PC-3 (cell line): Measurements from ENCODE around the gene OXCT2. TPM values are rescaled to one million over a fixed set of nuclear protein-coding genes. Genes with fewer than 3 reads are reported as not detected.
"Not testable (repeated sequence)": the region's sequence is repeated elsewhere in the genome, so short reads cannot be mapped to it uniquely, and the experiment has no call there.

ENCODE experiments used
- ATAC-seq: fragments of 200-7000 bp; cut with Tn5 transposase; 2 replicates; pipeline ENCODE4 v1.9.1; 2020; ENCODE audit warnings: mild to moderate bottlenecking, moderate library complexity
- BruUV-seq: library from RNA; stranded (reverse); fragments of 400-500 nt; replicated peaks from 2 replicates; lab custom pipeline; 2021; lab: Mats Ljungman, UMichigan
- CTCF ChIA-PET: fragments of 300-600 bp; sonication (Branson Sonifier 250); formaldehyde crosslinking; loops from one replicate; lab custom pipeline; 2022; ENCODE audit warnings: antibody characterized with exemption; lab: Charles Lee
- POLR2A ChIA-PET: fragments of 300-600 bp; sonication (Branson Sonifier 250); formaldehyde crosslinking; loops from one replicate; lab custom pipeline; 2022; ENCODE audit warnings: antibody characterized with exemption; ENCODE audit not compliant: unreplicated experiment; lab: Charles Lee
- DNase-seq: peaks from one replicate; pipeline ENCODE4 v3.0.0-alpha.2; 2015
- H2AFZ ChIP-seq: fragments of 300-600 bp; sonication (generic); 2 replicates; pipeline ENCODE4 v1.6.0; 2016; ENCODE audit warnings: antibody characterized with exemption, low read length
- H3F3A ChIP-seq: fragments of 300-600 bp; sonication (generic); one replicate; pipeline ENCODE4 v1.6.0; 2017; ENCODE audit warnings: antibody characterized with exemption, low read length, control low read depth, mild to moderate bottlenecking; ENCODE audit not compliant: unreplicated experiment
- H3K27ac ChIP-seq: fragments of 300-600 bp; sonication (generic); 2 replicates; pipeline ENCODE4 v1.5.1; 2016; ENCODE audit warnings: mild to moderate bottlenecking, low read length
- H3K27me3 ChIP-seq: fragments of 300-600 bp; sonication (generic); 2 replicates; pipeline ENCODE4 v1.6.1; 2016; ENCODE audit warnings: low read length, mixed read lengths
- H3K36me3 ChIP-seq: fragments of 300-600 bp; sonication (generic); 2 replicates; pipeline ENCODE4 v1.6.1; 2016; ENCODE audit warnings: low read depth, mixed run types, low read length, mixed read lengths
- H3K4me1 ChIP-seq: fragments of 300-600 bp; sonication (generic); 2 replicates; pipeline ENCODE4 v1.5.1; 2016; ENCODE audit warnings: low read length; ENCODE audit not compliant: insufficient read depth
- H3K4me2 ChIP-seq: fragments of 300-600 bp; sonication (generic); 2 replicates; pipeline ENCODE4 v1.6.0; 2016; ENCODE audit warnings: low read length
- H3K4me3 ChIP-seq: fragments of 300-600 bp; sonication (generic); 2 replicates; pipeline ENCODE4 v1.5.1; 2016; ENCODE audit warnings: mild to moderate bottlenecking, low read length, mixed read lengths
- H3K79me2 ChIP-seq: fragments of 300-600 bp; sonication (generic); 2 replicates; pipeline ENCODE4 v1.6.1; 2017; ENCODE audit warnings: low read length, mixed read lengths
- H3K9ac ChIP-seq: fragments of 300-600 bp; sonication (generic); 2 replicates; pipeline ENCODE4 v1.6.0; 2016; ENCODE audit warnings: mild to moderate bottlenecking, low read length
- H3K9me2 ChIP-seq: fragments of 300-600 bp; sonication (generic); replicated peaks from 2 replicates; pipeline ENCODE4 v1.6.1; 2016; ENCODE audit warnings: mixed run types, low read length, mixed read lengths
- H3K9me3 ChIP-seq: fragments of 300-600 bp; sonication (generic); 2 replicates; pipeline ENCODE4 v1.6.1; 2016; ENCODE audit warnings: low read length, mixed read lengths
- H4K20me1 ChIP-seq: fragments of 300-600 bp; sonication (generic); 2 replicates; pipeline ENCODE4 v1.6.1; 2016; ENCODE audit warnings: low read length, mixed read lengths
- EZH2 ChIP-seq: fragments of 300-600 bp; sonication (generic); IDR thresholded peaks from one replicate; pipeline ENCODE4 v1.6.1; 2017; ENCODE audit warnings: antibody characterized with exemption, mild to moderate bottlenecking, low read length; ENCODE audit not compliant: unreplicated experiment
- EZH2phosphoT487 ChIP-seq: fragments of 300-600 bp; sonication (generic); IDR thresholded peaks from 2 replicates; pipeline ENCODE4 v1.6.1; 2018; ENCODE audit warnings: mild to moderate bottlenecking, antibody characterized with exemption, low read length, borderline replicate concordance
- intact Hi-C: fragments of 100-400 bp; cut with micrococcal nuclease; formaldehyde crosslinking; loops from 2 replicates; pipeline ENCODE4 v1.9.0; 2023
- total RNA-seq: library from RNA; depleted of rRNA; stranded (reverse); fragments of >200 nt; gene quantifications from 2 replicates; pipeline ENCODE4 v1.2.3, GENCODE V29; 2014
- TF ChIP-seq, protein P1 (sequence below): fragments of 300-600 bp; sonication (generic); conservative IDR thresholded peaks from 2 replicates; pipeline ENCODE4 v1.5.1; 2017; ENCODE audit warnings: antibody characterized with exemption, low read depth, mild to moderate bottlenecking, low read length

Gene OXCT2
- total RNA-seq, 1 experiment from 2014 or later: 0.98 TPM

DNA sequence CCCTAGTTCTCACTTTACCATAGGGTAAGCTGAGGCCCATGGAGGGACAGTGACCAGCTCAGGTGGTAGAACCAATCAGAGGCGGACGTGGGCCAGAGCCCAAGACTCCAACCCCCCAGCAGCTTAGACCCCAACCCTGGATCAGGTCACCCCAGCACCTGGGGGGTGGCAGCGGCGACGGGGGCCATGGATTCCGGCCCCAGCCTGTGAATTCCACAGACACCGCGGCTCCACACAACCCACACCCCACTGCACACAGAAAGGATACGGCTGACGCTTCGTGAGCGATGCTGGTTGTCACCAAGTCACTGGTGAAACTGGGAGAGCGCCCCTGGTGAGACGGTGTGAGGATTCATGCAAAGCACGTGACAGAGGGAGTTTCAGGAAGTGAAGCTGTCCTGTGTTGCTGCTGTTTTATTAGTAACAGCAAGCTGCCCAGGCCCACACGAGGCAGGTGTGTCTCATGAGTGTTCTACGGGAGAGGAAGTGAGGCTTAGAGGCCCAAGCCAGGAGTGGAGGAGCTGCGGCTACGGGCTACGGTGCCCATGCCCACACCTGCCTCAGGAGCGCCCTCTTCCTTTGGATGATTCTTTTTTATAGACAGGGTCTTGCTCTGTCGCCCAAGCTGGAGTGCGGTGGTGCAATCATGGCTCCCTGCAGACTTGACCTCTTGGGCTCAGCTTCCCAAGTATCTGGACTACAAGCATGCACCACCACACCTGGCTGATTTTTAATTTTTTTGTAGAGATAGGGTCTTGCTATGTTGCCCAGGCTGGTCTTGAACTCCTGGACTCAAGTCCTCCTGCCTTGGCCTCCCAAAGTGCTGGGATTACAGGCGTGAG is 46.2 kb upstream of the OXCT2 start:
- CTCF ChIA-PET: interaction anchor here (0.6 to 1.8 kb wide), 4 partner anchors 42 to 102 kb away, joined by 3 to 11 read pairs (median 4); partner anchors contain the start of gene MYCL
- intact Hi-C loops: loop anchor here (1.0 to 2.0 kb wide), 3 partner anchors 85 to 215 kb away; no protein-coding TSS in a partner anchor
- POLR2A ChIA-PET, H3K36me3 ChIP-seq, H3F3A ChIP-seq, H3K27me3 ChIP-seq, BruUV-seq, H3K4me3 ChIP-seq, H3K4me2 ChIP-seq, H3K9me2 ChIP-seq, H4K20me1 ChIP-seq, H3K79me2 ChIP-seq, H3K9me3 ChIP-seq: not testable (repeated sequence)
- TF ChIP-seq, protein P1, sequence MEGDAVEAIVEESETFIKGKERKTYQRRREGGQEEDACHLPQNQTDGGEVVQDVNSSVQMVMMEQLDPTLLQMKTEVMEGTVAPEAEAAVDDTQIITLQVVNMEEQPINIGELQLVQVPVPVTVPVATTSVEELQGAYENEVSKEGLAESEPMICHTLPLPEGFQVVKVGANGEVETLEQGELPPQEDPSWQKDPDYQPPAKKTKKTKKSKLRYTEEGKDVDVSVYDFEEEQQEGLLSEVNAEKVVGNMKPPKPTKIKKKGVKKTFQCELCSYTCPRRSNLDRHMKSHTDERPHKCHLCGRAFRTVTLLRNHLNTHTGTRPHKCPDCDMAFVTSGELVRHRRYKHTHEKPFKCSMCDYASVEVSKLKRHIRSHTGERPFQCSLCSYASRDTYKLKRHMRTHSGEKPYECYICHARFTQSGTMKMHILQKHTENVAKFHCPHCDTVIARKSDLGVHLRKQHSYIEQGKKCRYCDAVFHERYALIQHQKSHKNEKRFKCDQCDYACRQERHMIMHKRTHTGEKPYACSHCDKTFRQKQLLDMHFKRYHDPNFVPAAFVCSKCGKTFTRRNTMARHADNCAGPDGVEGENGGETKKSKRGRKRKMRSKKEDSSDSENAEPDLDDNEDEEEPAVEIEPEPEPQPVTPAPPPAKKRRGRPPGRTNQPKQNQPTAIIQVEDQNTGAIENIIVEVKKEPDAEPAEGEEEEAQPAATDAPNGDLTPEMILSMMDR: peak; percentile 36; the same call in 1 of the 2 replicates
- peak; percentile 64 for ATAC-seq
- Histone ChIP-seq H3K27ac (peak overlapping the region; percentile 54), H3K4me1 (peaks cover 44% of the 10 kb centered on the region), H3K9ac (peak overlapping the region; percentile 59), H2AFZ (peak overlapping the region; percentile 57)
- DNase-seq: peak; percentile 72

DNA sequence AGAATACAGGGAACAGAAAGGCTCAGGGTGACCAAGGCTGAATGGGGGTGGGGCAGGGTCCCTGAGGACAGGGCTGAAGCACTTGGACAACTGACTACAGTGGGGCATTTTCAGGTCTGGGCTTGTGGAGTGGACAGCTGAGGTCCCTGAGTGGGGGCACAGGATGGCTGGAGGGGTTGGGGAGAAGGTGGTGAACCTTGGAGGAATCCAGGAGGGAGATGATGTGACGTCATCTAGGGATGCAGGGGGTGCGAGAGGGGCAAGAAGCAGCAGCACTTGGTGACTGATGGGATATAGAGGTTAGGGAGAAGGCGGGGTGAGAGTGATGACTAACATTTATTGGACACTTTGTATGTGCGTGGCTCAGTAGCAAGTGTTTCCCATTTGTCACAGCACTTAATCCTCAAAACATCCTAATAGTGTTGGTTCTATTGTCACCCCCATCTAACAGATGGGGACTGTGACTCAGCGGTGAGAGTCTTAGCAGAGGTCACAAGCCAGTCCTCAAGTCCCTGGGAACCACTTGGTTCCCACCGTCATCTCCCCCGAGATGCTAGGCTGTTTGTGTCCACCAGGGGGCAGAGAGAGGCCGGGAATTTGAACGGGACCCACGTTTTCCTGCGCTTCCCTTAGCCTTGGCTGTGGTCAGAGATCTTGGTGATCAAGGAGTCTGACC is 45.4 kb upstream of the OXCT2 start:
- Histone ChIP-seq H3K36me3 (no peaks in the 10 kb centered on the region), H3K9me3 (no peaks in the 10 kb centered on the region), H3K9me2 (no peaks in the 10 kb centered on the region), H3K27me3 (no peaks in the 10 kb centered on the region), H3K27ac (peak overlapping the region; percentile 70), H2AFZ (0 out of 2 replicates have a peak overlapping the region, but pooled peaks have one; percentile 57), H3F3A (no peaks in the 10 kb centered on the region), H3K4me3 (no peak overlapping the region), H3K4me2 (peak overlapping the region; percentile 38), H3K79me2 (no peaks in the 10 kb centered on the region), H3K9ac (peak overlapping the region; percentile 59), H3K4me1 (peaks cover 44% of the 10 kb centered on the region), H4K20me1 (no peaks in the 10 kb centered on the region)
- TF ChIP-seq, protein P1: peak; percentile 75
- TF ChIP-seq EZH2phosphoT487: no peak
- TF ChIP-seq EZH2: no peak
- intact Hi-C loops: loop anchor here (1.0 to 2.0 kb wide), 4 partner anchors 86 to 216 kb away; no protein-coding TSS in a partner anchor
- ChIA-PET CTCF (interaction anchor here (1.1 to 1.8 kb wide), 2 partner anchors 86 to 103 kb away, joined by 5 read pairs; no protein-coding TSS in a partner anchor), POLR2A (no interaction called here)
- peak; percentile 76 for ATAC-seq
- peak; percentile 89 for DNase-seq
- BruUV-seq: no TSS peak
